GM19240 (cell line): ENCODE results near the gene KDM8.

Source experiments
- DNase-seq: peaks from one replicate; pipeline ENCODE4 v3.0.0; 2011; ENCODE audit warnings: low spot score; ENCODE audit not compliant: insufficient read length

The KDM8 gene

GRCh38 chr16:27268376-27269299 is 65.3 kb downstream of the KDM8 start, which contains the start of gene NSMCE1:
NSMCE1 (minus strand) TSS chr16:27268772; CDS start chr16:27257570, 11,202 bp downstream.
- DNase-seq = peak; percentile 80

GRCh38 chr16:27269300-27270150 is 66.2 kb downstream of the KDM8 start:
- DNase-seq = no peak

DNA sequence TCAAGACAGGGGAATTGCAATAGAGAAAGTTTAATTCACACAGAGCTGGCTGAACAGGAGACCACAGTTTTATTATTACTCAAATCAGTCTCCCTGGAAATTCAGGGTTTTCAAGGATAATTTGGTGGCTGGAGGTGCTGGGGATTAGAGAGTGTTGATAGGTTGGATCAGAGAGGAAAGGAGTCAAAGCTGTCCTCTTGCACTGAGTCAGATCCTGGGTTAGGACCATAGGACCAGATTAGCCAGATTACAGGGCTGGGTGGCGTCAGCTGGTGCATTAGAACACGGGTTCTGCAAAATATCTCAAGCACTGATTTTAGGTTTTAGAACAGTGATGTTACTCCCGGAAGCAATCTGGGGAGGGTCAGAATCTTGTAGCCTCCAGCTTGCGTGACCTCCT is 67.0 kb downstream of the KDM8 start:
- no peak for DNase-seq
